22Rv1 (cell line): ENCODE data around the gene OAF.

ENCODE experiments used
- ZFX ChIP-seq: fragments of 450-650 bp; IDR thresholded peaks from 2 replicates; pipeline ENCODE4 v1.6.1; 2017; ENCODE audit warnings: antibody characterized with exemption, borderline replicate concordance
- TF ChIP-seq, protein P1 (sequence below): fragments of 450-650 bp; IDR thresholded peaks from 2 replicates; pipeline ENCODE4 v1.5.1; 2017; ENCODE audit warnings: mild to moderate bottlenecking

DNA sequence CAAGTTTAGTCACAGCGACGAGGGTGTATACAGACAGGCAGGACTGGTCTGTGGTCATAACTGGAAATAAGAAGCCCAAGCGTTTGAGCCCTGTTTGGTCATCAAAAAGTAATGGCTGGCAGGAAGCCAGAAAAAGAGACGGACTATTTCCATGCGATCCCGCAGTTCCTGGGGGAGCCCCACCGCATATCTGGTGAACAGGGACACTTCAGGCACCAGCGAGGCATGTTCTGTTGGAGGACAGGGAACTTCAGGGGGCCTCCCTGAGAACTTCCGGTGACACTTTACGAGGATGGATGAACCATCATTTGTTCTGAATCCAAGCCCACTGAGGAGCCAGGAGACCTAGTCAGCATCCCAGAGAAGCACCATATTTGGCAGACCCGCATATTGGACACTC is 43.2 kb upstream of the OAF start:
- TF ChIP-seq, protein P1, sequence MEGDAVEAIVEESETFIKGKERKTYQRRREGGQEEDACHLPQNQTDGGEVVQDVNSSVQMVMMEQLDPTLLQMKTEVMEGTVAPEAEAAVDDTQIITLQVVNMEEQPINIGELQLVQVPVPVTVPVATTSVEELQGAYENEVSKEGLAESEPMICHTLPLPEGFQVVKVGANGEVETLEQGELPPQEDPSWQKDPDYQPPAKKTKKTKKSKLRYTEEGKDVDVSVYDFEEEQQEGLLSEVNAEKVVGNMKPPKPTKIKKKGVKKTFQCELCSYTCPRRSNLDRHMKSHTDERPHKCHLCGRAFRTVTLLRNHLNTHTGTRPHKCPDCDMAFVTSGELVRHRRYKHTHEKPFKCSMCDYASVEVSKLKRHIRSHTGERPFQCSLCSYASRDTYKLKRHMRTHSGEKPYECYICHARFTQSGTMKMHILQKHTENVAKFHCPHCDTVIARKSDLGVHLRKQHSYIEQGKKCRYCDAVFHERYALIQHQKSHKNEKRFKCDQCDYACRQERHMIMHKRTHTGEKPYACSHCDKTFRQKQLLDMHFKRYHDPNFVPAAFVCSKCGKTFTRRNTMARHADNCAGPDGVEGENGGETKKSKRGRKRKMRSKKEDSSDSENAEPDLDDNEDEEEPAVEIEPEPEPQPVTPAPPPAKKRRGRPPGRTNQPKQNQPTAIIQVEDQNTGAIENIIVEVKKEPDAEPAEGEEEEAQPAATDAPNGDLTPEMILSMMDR: no peak
- no peak for TF ChIP-seq ZFX
